Peyer's patch (tissue), 4 donors: ENCODE measurements around the gene CDC123. TPM values are rescaled to one million over a fixed set of nuclear protein-coding genes. Genes with fewer than 3 reads are reported as not detected.
"Not testable (repeated sequence)": the region's sequence is repeated elsewhere in the genome, so short reads cannot be mapped to it uniquely, and the experiment has no call there.

Source experiments
- DNase-seq, 3 donors: peaks; one replicate each; pipeline ENCODE4 v3.0.0-alpha.2; 2017 to 2019
- H3K27ac ChIP-seq, 4 donors: fragments of 200-600 bp; sonication (generic); one replicate each; pipeline ENCODE4 v1.5.1; 2016 to 2019
- H3K27me3 ChIP-seq, 2 donors: fragments of 200-600 bp; sonication (generic); one replicate each; pipeline ENCODE4 v1.5.1; 2019
- H3K36me3 ChIP-seq, 3 donors: fragments of 200-600 bp; sonication (generic); one replicate each; pipeline ENCODE4 v1.5.1; 2016 to 2019
- H3K4me1 ChIP-seq, 4 donors: fragments of 200-600 bp; sonication (generic); one replicate each; pipeline ENCODE4 v1.5.1; 2016 to 2019
- H3K4me3 ChIP-seq, 4 donors: fragments of 200-600 bp; sonication (generic); 1 replicate in 3 of 4; 2 replicates in 1 of 4; pipeline ENCODE4 v1.5.1; 2016 to 2019; ENCODE audit warnings: mild to moderate bottlenecking in 1 of 4
- H3K9me3 ChIP-seq, 4 donors: fragments of 200-600 bp; sonication (generic); one replicate each; pipeline ENCODE4 v1.5.1; 2016 to 2019; ENCODE audit warnings: mild to moderate bottlenecking in 1 of 4
- POLR2A ChIP-seq, 2 donors: fragments of 450-650 bp; IDR thresholded peaks; one replicate each; pipeline ENCODE4 v1.5.1; 2017; ENCODE audit warnings: antibody characterized with exemption in 2 of 2, mild to moderate bottlenecking in 2 of 2, moderate library complexity in 2 of 2
- total RNA-seq, 4 donors: library from RNA; depleted of rRNA; stranded (reverse); fragments of >200 nt; gene quantifications; one replicate each; pipeline ENCODE4 v1.1.0, GENCODE V29; 2016
- TF ChIP-seq, protein P1 (sequence below), 6 experiments: fragments of 450-650 bp in 4 of 6; fragments of 200-600 bp in 2 of 6; sonication (generic) in 1 of 6; IDR thresholded peaks; one replicate each; pipeline ENCODE4 v1.5.1; 2017 to 2019; ENCODE audit warnings: antibody characterized with exemption in 6 of 6, mild to moderate bottlenecking in 3 of 6, moderate library complexity in 1 of 6

Gene CDC123
- total RNA-seq, 4 donors from 2014 or later: 52.0 to 77.4 (median 62.0) TPM

DNA sequence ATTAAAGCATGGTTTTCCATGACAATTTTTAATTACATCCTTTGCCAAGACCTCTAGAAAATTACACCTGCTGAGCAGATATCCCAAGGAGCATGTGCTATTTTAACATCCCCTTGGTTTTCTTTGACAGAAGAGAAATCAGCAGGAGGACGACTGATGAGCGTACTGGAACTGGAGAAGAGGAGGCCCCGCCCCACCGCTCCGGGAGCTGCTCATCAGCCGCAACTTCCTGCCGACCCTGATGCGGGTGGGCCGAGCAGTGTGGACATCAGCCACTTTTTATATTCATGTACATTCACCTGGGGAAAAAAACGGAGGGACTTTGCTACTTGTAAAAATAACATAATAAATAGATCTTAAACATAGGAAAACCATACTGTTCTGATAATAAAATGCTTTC lies 54.2 kb downstream of the CDC123 start:
- Histone ChIP-seq H3K36me3 (peaks cover 0 to 54% (median 0%) of the 10 kb centered on the region in 3 donors), H3K4me3 (no peak overlapping the region), H3K27me3 (no peaks in the 10 kb centered on the region), H3K4me1 (no peaks in the 10 kb centered on the region), H3K9me3 (no peaks in the 10 kb centered on the region), H3K27ac (no peak overlapping the region)
- no peak for DNase-seq
- TF ChIP-seq, protein P1, sequence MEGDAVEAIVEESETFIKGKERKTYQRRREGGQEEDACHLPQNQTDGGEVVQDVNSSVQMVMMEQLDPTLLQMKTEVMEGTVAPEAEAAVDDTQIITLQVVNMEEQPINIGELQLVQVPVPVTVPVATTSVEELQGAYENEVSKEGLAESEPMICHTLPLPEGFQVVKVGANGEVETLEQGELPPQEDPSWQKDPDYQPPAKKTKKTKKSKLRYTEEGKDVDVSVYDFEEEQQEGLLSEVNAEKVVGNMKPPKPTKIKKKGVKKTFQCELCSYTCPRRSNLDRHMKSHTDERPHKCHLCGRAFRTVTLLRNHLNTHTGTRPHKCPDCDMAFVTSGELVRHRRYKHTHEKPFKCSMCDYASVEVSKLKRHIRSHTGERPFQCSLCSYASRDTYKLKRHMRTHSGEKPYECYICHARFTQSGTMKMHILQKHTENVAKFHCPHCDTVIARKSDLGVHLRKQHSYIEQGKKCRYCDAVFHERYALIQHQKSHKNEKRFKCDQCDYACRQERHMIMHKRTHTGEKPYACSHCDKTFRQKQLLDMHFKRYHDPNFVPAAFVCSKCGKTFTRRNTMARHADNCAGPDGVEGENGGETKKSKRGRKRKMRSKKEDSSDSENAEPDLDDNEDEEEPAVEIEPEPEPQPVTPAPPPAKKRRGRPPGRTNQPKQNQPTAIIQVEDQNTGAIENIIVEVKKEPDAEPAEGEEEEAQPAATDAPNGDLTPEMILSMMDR (IDR thresholded peaks at IDR 0.05): no peak

GRCh38 chr10:12250702-12251101 lies 54.7 kb downstream of the CDC123 start:
- not testable (repeated sequence) for DNase-seq, H3K27me3 ChIP-seq, H3K27ac ChIP-seq, H3K4me1 ChIP-seq, H3K4me3 ChIP-seq, H3K9me3 ChIP-seq
- peaks cover 0 to 49% (median 0%) of the 10 kb centered on the region in 3 donors for H3K36me3 ChIP-seq

DNA sequence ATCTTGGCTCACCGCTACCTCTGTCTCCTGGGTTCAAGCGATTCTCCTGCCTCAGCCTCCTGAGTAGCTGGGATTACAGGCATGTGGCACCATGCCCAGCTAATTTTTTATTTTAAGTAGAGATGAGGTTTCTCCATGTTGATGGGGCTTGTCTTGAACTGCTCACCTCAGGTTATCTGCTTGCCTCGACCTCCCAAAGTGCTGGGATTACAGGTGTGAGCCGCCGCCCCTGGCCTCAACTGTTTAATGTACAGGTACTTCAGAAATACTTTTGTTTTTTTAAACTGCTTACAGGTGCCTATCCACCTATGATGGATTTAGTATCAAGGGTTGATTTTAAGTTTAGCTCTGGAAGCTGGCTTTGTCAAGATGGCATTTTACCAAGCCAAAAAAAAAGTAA lies 55.6 kb downstream of the CDC123 start:
- Histone ChIP-seq H3K36me3 (peaks cover 0 to 41% (median 0%) of the 10 kb centered on the region in 3 donors), H3K4me1 (no peaks in the 10 kb centered on the region), H3K27me3 (no peaks in the 10 kb centered on the region), H3K27ac (no peak overlapping the region), H3K4me3 (no peak overlapping the region), H3K9me3 (no peaks in the 10 kb centered on the region)
- no peak for TF ChIP-seq POLR2A (IDR thresholded peaks at IDR 0.05)
- TF ChIP-seq, protein P1 (IDR thresholded peaks at IDR 0.05): no peak
- DNase-seq: no peak

- Histone ChIP-seq H3K27me3 (no peaks in the 10 kb centered on the region), H3K4me1 (no peaks in the 10 kb centered on the region), H3K4me3 (no peak overlapping the region), H3K9me3 (no peaks in the 10 kb centered on the region), H3K27ac (no peak overlapping the region), H3K36me3 (peaks cover 0 to 29% (median 0%) of the 10 kb centered on the region in 3 donors)
- DNase-seq: peak in 2 of 3 donors; percentile 60 to 64
- TF ChIP-seq, protein P1 (IDR thresholded peaks at IDR 0.05): peak; percentile 32 to 61 (median 40)
- TF ChIP-seq POLR2A (IDR thresholded peaks at IDR 0.05): no peak
Measured at GRCh38 chr10:12252882-12253546, 57.0 kb downstream of the CDC123 start.

DNA sequence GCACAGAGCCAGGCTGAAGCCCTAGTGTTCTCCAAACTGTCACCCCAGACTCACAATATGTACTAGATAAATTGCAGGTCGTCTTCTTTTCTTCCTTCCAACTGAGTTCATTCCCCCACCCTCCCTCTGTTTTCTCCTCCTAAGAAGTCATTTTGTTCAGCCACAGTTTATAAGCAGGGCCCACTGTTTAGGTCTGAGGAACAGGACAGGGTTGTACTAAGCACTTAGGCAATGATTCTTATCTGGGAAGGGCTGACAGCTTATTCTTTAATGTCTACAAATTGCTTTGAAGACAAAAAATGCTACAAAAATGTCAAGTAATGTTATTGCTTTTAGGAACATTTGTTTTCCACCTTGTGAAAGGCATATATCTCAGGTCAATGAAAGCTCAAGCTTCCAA lies 59.1 kb downstream of the CDC123 start:
- no peak for DNase-seq
- Histone ChIP-seq H3K27me3 (no peaks in the 10 kb centered on the region), H3K27ac (no peak overlapping the region), H3K4me3 (no peak overlapping the region), H3K36me3 (peaks cover 0 to 16% (median 0%) of the 10 kb centered on the region in 3 donors), H3K9me3 (no peaks in the 10 kb centered on the region), H3K4me1 (no peaks in the 10 kb centered on the region)
- TF ChIP-seq, protein P1 (IDR thresholded peaks at IDR 0.05): no peak
- TF ChIP-seq POLR2A (IDR thresholded peaks at IDR 0.05): no peak

- Histone ChIP-seq H3K36me3 (no peaks in the 10 kb centered on the region), H3K4me3 (no peak overlapping the region), H3K27me3 (no peaks in the 10 kb centered on the region), H3K4me1 (no peaks in the 10 kb centered on the region), H3K27ac (no peak overlapping the region), H3K9me3 (no peaks in the 10 kb centered on the region)
- TF ChIP-seq, protein P1 (IDR thresholded peaks at IDR 0.05): no peak
- no peak for TF ChIP-seq POLR2A (IDR thresholded peaks at IDR 0.05)
- no peak for DNase-seq
Measured at GRCh38 chr10:12259988-12260387, 64.0 kb downstream of the CDC123 start.
